T-helper 1 cell treated with Interleukin-12 subunit alpha and Interleukin-12 subunit beta and Interleukin-4 antibody, amounts not matched to agents 30 μg/mL and 1 μg/mL, for 36 hours (primary cell): Measurements from ENCODE around the gene CIT.
"Not testable (repeated sequence)": the region's sequence is repeated elsewhere in the genome, so short reads cannot be mapped to it uniquely, and the experiment has no call there.

Experiments used
- H3K27ac Mint-ChIP-seq: one replicate; pipeline ENCODE4 v1.8.0; 2021; ENCODE audit warnings: mild to moderate bottlenecking, mixed read lengths
- H3K27me3 Mint-ChIP-seq: one replicate; pipeline ENCODE4 v1.8.0; 2021; ENCODE audit warnings: low read depth, mixed read lengths
- H3K36me3 Mint-ChIP-seq: one replicate; pipeline ENCODE4 v1.8.0; 2021; ENCODE audit warnings: low read depth, mixed read lengths
- H3K4me1 Mint-ChIP-seq: one replicate; pipeline ENCODE4 v1.8.0; 2021; ENCODE audit warnings: low read depth, mixed read lengths
- H3K4me3 Mint-ChIP-seq: one replicate; pipeline ENCODE4 v1.8.0; 2021; ENCODE audit warnings: mild to moderate bottlenecking, moderate library complexity, mixed read lengths
- H3K9me3 Mint-ChIP-seq: one replicate; pipeline ENCODE4 v1.8.0; 2021; ENCODE audit warnings: mixed read lengths

The CIT gene

DNA sequence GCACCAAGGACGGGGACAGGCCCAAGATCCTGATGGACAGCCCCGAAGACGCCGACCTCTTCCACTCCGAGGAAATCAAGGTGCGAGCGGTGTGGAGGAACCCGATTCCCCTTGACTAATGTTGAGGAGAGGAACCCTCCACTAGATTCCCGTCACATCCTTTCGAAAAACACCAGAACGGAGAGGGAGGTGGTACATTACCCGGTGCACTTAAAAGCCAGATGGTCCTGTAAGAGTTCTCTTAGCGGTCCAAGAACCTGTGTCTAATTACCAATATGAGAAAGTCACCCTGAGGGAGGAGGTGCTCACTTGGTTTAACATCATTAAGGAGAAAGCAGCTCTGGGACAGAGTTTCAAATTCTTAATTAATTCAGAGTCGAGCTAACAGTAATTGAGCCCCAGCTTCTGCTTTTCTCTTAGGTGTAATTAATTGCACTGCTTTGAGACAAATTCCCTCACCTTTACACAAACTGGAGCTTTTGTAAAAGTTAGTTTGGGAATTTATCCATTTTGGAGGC lies 208.7 kb downstream of the CIT start:
- Mint-ChIP-seq H3K4me3 (peak overlapping the region; percentile 92), H3K27ac (peak overlapping the region; percentile 90), H3K9me3 (no peaks in the 10 kb centered on the region), H3K4me1 (peaks cover 51% of the 10 kb centered on the region), H3K27me3 (no peaks in the 10 kb centered on the region), H3K36me3 (peaks cover 36% of the 10 kb centered on the region)

GRCh38 chr12:119667577-119668323 lies 209.4 kb downstream of the CIT start, which contains the start of gene PRKAB1:
PRKAB1 (plus strand) TSS chr12:119668133; CDS start chr12:119668245, 112 bp downstream.
- Mint-ChIP-seq H3K9me3 (no peaks in the 10 kb centered on the region), H3K36me3 (peaks cover 29% of the 10 kb centered on the region), H3K4me1 (peaks cover 45% of the 10 kb centered on the region), H3K4me3 (peak within 1 kb of the TSS; percentile 92), H3K27ac (peak within 1 kb of the TSS; percentile 90), H3K27me3 (peaks cover 1% of the 10 kb centered on the region)

DNA sequence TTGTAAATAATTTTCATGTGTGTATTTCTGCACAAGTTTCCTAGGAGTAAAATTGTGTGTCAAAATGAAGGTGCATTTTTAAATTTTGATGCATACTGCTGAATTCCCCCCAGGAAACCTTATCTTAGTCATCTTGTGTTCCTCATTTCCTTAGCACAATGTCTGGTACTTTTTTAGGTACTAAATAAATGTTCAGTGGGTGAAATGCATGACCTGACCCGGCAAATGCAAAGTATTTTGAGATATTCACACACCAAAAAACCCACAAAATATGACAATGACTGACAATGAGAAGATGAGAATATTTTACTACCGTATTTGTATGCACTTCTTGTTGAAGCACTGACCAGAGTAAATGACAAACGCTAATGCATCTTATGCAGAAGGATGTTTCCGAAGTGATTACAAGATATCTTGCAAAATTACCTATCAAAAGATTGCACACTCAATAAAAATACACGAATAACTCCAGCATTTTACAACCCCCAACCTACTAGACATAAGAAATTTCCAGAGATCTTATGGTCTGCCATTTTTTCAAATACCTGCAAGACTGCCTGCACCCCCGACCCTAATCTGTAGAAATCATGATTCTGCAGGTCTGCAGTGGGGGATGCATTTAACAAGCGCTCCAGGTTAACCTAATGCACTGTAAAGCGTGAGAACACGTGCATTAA lies 210.1 kb downstream of the CIT start:
- H3K27ac Mint-ChIP-seq, result peak overlapping the region; percentile 64
- H3K36me3 Mint-ChIP-seq, result peaks cover 22% of the 10 kb centered on the region
- H3K4me3 Mint-ChIP-seq, result peak overlapping the region; percentile 92
- H3K27me3 Mint-ChIP-seq, result peaks cover 8% of the 10 kb centered on the region
- peaks cover 41% of the 10 kb centered on the region for H3K4me1 Mint-ChIP-seq
- no peaks in the 10 kb centered on the region for H3K9me3 Mint-ChIP-seq

DNA sequence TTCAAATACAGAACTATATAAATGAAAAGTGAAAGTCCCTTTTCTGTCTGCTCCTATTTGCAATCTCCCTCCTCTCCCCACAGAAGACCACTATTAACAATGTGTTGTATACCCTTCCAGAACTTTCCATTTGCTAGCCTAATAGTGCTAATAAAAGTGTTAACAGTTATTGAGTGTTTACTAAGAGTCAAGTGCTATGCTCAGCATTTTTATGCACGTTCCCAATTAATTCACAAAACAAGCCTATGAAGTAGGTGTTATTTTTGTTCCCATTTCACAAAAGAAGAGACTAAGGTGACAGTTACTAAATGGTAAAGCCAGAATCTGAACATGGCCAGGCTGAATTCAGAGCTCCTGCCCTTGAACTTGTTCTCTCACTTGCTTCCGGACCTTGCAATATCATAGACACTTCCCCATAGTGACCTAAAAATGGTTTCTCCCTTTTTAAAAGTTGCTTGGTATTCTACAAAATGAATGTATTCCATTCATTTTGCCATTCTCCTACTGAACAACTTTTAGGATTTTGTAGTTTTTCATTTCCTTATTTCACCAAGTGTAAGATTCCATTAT lies 210.8 kb downstream of the CIT start:
- H3K4me1 Mint-ChIP-seq, result peaks cover 36% of the 10 kb centered on the region
- H3K4me3 Mint-ChIP-seq, result peak overlapping the region; percentile 12
- peaks cover 12% of the 10 kb centered on the region for H3K27me3 Mint-ChIP-seq
- no peaks in the 10 kb centered on the region for H3K9me3 Mint-ChIP-seq
- peak overlapping the region; percentile 52 for H3K27ac Mint-ChIP-seq
- peaks cover 16% of the 10 kb centered on the region for H3K36me3 Mint-ChIP-seq

GRCh38 chr12:119665164-119665929 lies 211.8 kb downstream of the CIT start:
- H3K36me3 Mint-ChIP-seq, result peaks cover 8% of the 10 kb centered on the region
- no peak overlapping the region for H3K4me3 Mint-ChIP-seq
- peaks cover 14% of the 10 kb centered on the region for H3K27me3 Mint-ChIP-seq
- no peaks in the 10 kb centered on the region for H3K9me3 Mint-ChIP-seq
- H3K4me1 Mint-ChIP-seq, result peaks cover 28% of the 10 kb centered on the region
- H3K27ac Mint-ChIP-seq, result no peak overlapping the region

- Mint-ChIP-seq H3K4me3 (no peak overlapping the region), H3K9me3 (no peaks in the 10 kb centered on the region), H3K27ac (no peak overlapping the region)
Measured at GRCh38 chr12:119664642-119665041, 212.5 kb downstream of the CIT start.

GRCh38 chr12:119661882-119662281 lies 215.2 kb downstream of the CIT start:
- H3K27ac Mint-ChIP-seq, result no peak overlapping the region

More at GRCh38 chr12:119664642-119665041, 212.5 kb downstream of the CIT start:
- H3K27me3 Mint-ChIP-seq, result peaks cover 14% of the 10 kb centered on the region
- H3K36me3 Mint-ChIP-seq, result peaks cover 5% of the 10 kb centered on the region
- H3K4me1 Mint-ChIP-seq, result peaks cover 28% of the 10 kb centered on the region

DNA sequence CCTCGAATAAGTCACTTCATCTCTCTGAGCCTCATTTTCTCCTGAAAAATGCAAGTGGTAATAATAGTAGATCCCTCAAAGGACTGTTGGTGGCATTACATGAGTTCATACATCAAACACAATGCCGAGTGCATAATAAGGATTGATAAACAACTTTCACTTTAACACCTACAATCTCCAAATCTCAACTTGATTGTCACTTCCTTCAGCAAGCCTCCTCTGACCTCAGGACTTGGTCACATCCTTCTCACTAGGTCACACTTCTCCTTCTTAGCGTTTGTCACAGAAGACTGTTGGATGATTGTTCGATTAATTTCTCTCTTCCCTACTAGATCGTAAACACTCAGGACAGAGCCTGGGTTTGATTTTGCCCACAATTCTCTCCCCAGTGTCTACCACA lies 217.0 kb downstream of the CIT start:
- Mint-ChIP-seq H3K4me3 (no peak overlapping the region), H3K27ac (no peak overlapping the region), H3K9me3 (no peaks in the 10 kb centered on the region)

More at GRCh38 chr12:119661882-119662281, 215.2 kb downstream of the CIT start:
- Mint-ChIP-seq H3K9me3 (no peaks in the 10 kb centered on the region), H3K4me1 (peaks cover 17% of the 10 kb centered on the region), H3K27me3 (peaks cover 14% of the 10 kb centered on the region), H3K4me3 (no peak overlapping the region), H3K36me3 (no peaks in the 10 kb centered on the region)

DNA sequence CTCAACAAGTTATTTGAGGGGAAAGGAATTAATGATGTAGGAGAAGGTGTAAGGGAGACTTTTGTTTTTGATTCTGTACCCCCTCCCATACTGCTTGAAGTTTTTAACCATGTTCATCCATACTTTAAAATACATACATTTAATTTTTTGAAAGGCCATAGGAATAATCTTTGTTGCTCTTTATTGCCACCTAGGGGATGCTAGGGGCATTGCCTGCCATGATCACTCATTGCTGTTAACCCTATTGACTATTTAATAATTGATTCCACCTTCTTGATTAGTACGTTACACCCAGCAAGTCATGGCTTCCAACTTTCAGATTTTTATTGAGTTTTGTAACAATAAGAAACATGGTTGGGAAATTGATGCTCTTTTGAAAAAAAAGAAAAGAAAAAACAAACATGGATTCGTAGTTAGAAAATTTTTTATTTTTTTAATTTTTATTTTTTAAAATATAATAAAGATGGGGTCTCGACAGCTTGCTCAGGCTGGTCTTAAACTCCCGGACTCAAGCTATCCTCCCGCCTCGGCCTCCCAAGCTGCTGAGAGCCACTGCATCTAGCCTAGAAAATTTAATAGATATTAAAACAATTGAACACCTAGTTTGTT lies 217.7 kb downstream of the CIT start:
- Mint-ChIP-seq H3K4me1 (peaks cover 9% of the 10 kb centered on the region), H3K36me3 (no peaks in the 10 kb centered on the region), H3K4me3 (no peak overlapping the region), H3K27ac (no peak overlapping the region), H3K9me3 (peaks cover 1% of the 10 kb centered on the region), H3K27me3 (peaks cover 14% of the 10 kb centered on the region)

More for the DNA sequence above, 217.0 kb downstream of the CIT start:
- Mint-ChIP-seq H3K4me1 (peaks cover 9% of the 10 kb centered on the region), H3K36me3 (no peaks in the 10 kb centered on the region), H3K27me3 (peaks cover 14% of the 10 kb centered on the region)

GRCh38 chr12:119658166-119658565 lies 219.0 kb downstream of the CIT start:
- H3K4me1 Mint-ChIP-seq, H3K27ac Mint-ChIP-seq, H3K4me3 Mint-ChIP-seq, H3K36me3 Mint-ChIP-seq: not testable (repeated sequence)
- Mint-ChIP-seq H3K9me3 (peaks cover 13% of the 10 kb centered on the region), H3K27me3 (peaks cover 14% of the 10 kb centered on the region)

DNA sequence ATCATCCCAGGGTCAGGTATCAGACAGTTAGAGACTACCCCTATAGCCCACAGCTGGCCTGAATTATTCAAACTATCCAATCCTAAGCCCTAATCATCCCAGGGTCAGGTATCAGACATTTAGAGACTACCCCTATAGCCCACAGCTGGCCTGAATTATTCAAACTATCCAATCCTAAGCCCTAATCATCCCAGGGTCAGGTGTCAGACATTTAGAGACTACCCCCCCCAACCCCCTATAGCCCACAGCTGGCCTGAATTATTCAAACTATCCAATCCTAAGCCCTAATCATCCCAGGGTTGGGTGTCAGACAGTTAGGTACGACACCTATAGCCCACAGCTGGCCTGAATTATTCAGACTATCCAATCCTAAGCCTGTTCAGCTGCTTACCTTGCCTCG lies 220.1 kb downstream of the CIT start:
- H3K4me1 Mint-ChIP-seq, H3K27ac Mint-ChIP-seq, H3K27me3 Mint-ChIP-seq, H3K4me3 Mint-ChIP-seq, H3K36me3 Mint-ChIP-seq: not testable (repeated sequence)
- H3K9me3 Mint-ChIP-seq, result peaks cover 18% of the 10 kb centered on the region

GRCh38 chr12:119652665-119653064 lies 224.5 kb downstream of the CIT start:
- peaks cover 18% of the 10 kb centered on the region for H3K9me3 Mint-ChIP-seq
- H3K4me1 Mint-ChIP-seq, result no peaks in the 10 kb centered on the region
- no peaks in the 10 kb centered on the region for H3K27me3 Mint-ChIP-seq
- H3K4me3 Mint-ChIP-seq, result no peak overlapping the region
- peaks cover 2% of the 10 kb centered on the region for H3K36me3 Mint-ChIP-seq
- H3K27ac Mint-ChIP-seq, result no peak overlapping the region

DNA sequence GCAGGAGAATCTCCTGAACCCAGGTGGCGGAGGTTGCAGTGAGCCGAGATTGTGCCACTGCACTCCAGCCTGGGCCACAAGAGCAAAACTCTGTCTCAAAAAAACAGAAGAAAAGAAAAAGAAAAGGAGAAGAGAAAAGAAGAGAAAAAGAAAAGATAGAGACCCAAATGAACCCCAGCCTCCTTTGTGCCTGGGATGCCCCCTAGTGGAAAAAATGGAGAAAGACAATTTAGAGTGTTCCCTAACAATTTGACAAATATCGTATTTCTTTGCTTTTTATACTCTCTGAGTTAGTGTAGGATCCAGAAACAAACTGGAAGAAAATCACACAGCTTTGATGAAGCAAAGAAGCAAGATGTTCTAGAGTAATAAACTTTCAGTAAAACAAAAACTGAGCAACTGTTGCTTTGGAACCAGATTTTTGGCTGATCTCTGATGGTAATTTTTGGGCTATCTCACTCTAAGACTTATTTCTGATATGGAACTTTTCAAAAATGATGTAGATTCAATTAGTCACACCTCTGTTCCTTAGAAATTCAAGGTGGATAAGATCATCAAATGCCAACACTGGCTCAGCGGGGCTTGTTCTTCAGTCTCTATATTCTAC lies 227.8 kb downstream of the CIT start:
- H3K9me3 Mint-ChIP-seq, result peaks cover 15% of the 10 kb centered on the region
- H3K4me3 Mint-ChIP-seq, result no peak overlapping the region
- no peak overlapping the region for H3K27ac Mint-ChIP-seq
- peaks cover 2% of the 10 kb centered on the region for H3K36me3 Mint-ChIP-seq
- no peaks in the 10 kb centered on the region for H3K27me3 Mint-ChIP-seq
- no peaks in the 10 kb centered on the region for H3K4me1 Mint-ChIP-seq
